Measurements from ENCODE around the gene PARP1.

DNA sequence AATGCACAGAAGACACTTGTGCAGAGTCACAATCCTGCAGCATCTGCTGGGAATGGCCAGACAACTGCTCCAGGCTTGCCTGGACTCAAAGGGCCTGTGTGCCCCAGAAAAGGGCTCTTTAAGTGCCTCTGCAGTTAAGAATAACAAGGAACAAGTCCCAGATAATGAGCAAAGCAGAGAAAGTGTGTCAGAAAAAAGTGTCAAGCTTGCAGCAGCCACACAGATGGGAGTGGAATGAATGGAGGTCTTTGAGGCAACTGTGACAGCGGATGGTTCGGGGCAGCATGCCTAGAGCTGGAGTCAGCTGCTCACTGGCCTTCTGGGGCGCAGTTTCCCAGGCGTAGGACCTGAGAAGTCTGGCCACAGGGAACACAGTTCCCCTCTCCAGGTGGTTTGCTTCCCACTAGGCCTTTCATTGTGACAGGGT is 5.1 kb downstream of the PARP1 start:
- TF ChIP-seq YY1 (IDR thresholded peaks at IDR 0.05; ENCODE audit: insufficient read depth, insufficient read length), result no peak
- no peak for TF ChIP-seq SUZ12 (IDR thresholded peaks at IDR 0.05; ENCODE audit: extremely low read depth, insufficient read depth, insufficient read length)

Data from NT2/D1 (cell line).